Activated T-cell treated with anti-CD3 and anti-CD28 coated beads, Interleukin-2, amount 50 U/mL, for 24 hours (primary cell): ENCODE measurements around the gene C1orf141.

Source experiments
- DNase-seq: peaks from one replicate; pipeline ENCODE4 v3.0.0-alpha.2; 2020
- H3K27ac Mint-ChIP-seq: 2 replicates; pipeline ENCODE4 v1.8.0; 2020; ENCODE audit warnings: mild to moderate bottlenecking, mixed read lengths
- H3K27me3 Mint-ChIP-seq: 2 replicates; pipeline ENCODE4 v1.8.0; 2020; ENCODE audit warnings: mixed read lengths
- H3K36me3 Mint-ChIP-seq: 2 replicates; pipeline ENCODE4 v1.8.0; 2020; ENCODE audit warnings: low read depth, mixed read lengths
- H3K4me1 Mint-ChIP-seq: 2 replicates; pipeline ENCODE4 v1.8.0; 2020; ENCODE audit warnings: low read depth, mixed read lengths
- H3K4me3 Mint-ChIP-seq: 2 replicates; pipeline ENCODE4 v1.8.0; 2020; ENCODE audit warnings: mild to moderate bottlenecking, moderate library complexity, mixed read lengths
- H3K9me3 Mint-ChIP-seq: 2 replicates; pipeline ENCODE4 v1.8.0; 2020; ENCODE audit warnings: mixed read lengths

Gene C1orf141

DNA sequence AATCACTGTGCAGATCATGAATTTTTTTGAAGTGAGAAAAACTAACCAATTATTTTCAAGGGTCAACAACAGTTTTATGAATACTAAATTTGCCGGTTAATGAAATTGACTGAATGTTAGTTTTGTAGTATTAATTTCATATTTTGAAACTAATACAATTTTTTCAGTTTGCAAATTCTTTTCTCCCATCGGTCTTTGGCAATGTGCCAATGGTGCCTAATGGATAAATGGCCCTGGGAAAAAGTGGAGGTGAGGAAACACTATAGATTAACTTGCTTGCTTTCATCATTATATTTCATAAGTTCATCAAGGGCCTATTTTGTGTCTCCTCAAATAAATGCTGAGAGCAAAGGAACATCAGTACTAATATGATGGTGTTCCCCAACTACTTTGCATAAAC lies 4.1 kb downstream of the C1orf141 start:
- H3K4me1 Mint-ChIP-seq, result peaks cover 21% of the 10 kb centered on the region
- no peak overlapping the region for H3K4me3 Mint-ChIP-seq
- no peak overlapping the region for H3K27ac Mint-ChIP-seq
- H3K9me3 Mint-ChIP-seq, result no peaks in the 10 kb centered on the region
- peaks cover 7% of the 10 kb centered on the region for H3K27me3 Mint-ChIP-seq
- no peak for DNase-seq
- no peaks in the 10 kb centered on the region for H3K36me3 Mint-ChIP-seq

- Mint-ChIP-seq H3K36me3 (no peaks in the 10 kb centered on the region), H3K27me3 (no peaks in the 10 kb centered on the region), H3K9me3 (no peaks in the 10 kb centered on the region), H3K4me3 (no peak overlapping the region), H3K4me1 (peaks cover 9% of the 10 kb centered on the region), H3K27ac (no peak overlapping the region)
- no peak for DNase-seq
These were observed 7.8 kb downstream of the C1orf141 start for GRCh38 chr1:67126974-67127373.

GRCh38 chr1:67126111-67126746 lies 8.5 kb downstream of the C1orf141 start:
- no peak for DNase-seq
- Mint-ChIP-seq H3K36me3 (no peaks in the 10 kb centered on the region), H3K4me1 (peaks cover 9% of the 10 kb centered on the region), H3K9me3 (no peaks in the 10 kb centered on the region), H3K4me3 (no peak overlapping the region), H3K27ac (no peak overlapping the region), H3K27me3 (no peaks in the 10 kb centered on the region)

- H3K27me3 Mint-ChIP-seq, result no peaks in the 10 kb centered on the region
- no peak overlapping the region for H3K27ac Mint-ChIP-seq
- peaks cover 9% of the 10 kb centered on the region for H3K4me1 Mint-ChIP-seq
- H3K4me3 Mint-ChIP-seq, result no peak overlapping the region
- DNase-seq, result no peak
- no peaks in the 10 kb centered on the region for H3K9me3 Mint-ChIP-seq
- no peaks in the 10 kb centered on the region for H3K36me3 Mint-ChIP-seq
These were observed 10.3 kb downstream of the C1orf141 start for GRCh38 chr1:67124455-67124854.

- Mint-ChIP-seq H3K4me1 (peaks cover 11% of the 10 kb centered on the region), H3K36me3 (no peaks in the 10 kb centered on the region), H3K9me3 (no peaks in the 10 kb centered on the region), H3K27me3 (no peaks in the 10 kb centered on the region), H3K4me3 (no peak overlapping the region), H3K27ac (no peak overlapping the region)
- no peak for DNase-seq
These were observed 13.7 kb downstream of the C1orf141 start for GRCh38 chr1:67120855-67121619.

- H3K27me3 Mint-ChIP-seq, result no peaks in the 10 kb centered on the region
- H3K27ac Mint-ChIP-seq, result no peak overlapping the region
- no peaks in the 10 kb centered on the region for H3K36me3 Mint-ChIP-seq
These were observed 16.1 kb downstream of the C1orf141 start for GRCh38 chr1:67118646-67119045.

GRCh38 chr1:67118191-67118590 lies 16.6 kb downstream of the C1orf141 start:
- no peak for DNase-seq
- no peaks in the 10 kb centered on the region for H3K27me3 Mint-ChIP-seq
- H3K4me1 Mint-ChIP-seq, result peaks cover 6% of the 10 kb centered on the region
- H3K36me3 Mint-ChIP-seq, result no peaks in the 10 kb centered on the region
- no peak overlapping the region for H3K27ac Mint-ChIP-seq
- no peak overlapping the region for H3K4me3 Mint-ChIP-seq
- H3K9me3 Mint-ChIP-seq, result peaks cover 6% of the 10 kb centered on the region

More at GRCh38 chr1:67118646-67119045, 16.1 kb downstream of the C1orf141 start:
- Mint-ChIP-seq H3K4me1 (peaks cover 6% of the 10 kb centered on the region), H3K9me3 (peaks cover 6% of the 10 kb centered on the region), H3K4me3 (no peak overlapping the region)
- DNase-seq, result no peak

DNA sequence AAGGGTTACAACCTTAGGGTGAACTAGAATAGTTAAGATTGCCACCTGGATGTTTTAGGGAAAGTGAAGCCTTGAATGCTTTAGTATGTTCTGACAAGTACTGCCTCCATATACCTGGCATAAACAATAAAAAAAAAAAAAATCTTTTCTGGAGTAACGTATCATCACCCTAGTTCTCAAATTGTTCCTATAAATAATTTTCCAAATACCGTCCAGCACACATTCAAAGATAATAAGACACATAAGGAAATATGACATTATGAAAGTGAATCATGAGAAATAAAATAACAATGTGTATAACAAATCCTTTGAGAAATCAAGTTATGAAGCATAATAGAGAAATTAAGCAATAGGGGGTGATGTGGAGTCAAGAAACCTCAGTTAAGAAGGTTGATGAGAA lies 20.6 kb downstream of the C1orf141 start:
- no peak for DNase-seq
- no peak overlapping the region for H3K4me3 Mint-ChIP-seq
- no peak overlapping the region for H3K27ac Mint-ChIP-seq
- H3K4me1 Mint-ChIP-seq, result peaks cover 6% of the 10 kb centered on the region
- no peaks in the 10 kb centered on the region for H3K27me3 Mint-ChIP-seq
- H3K36me3 Mint-ChIP-seq, result no peaks in the 10 kb centered on the region
- H3K9me3 Mint-ChIP-seq, result peaks cover 6% of the 10 kb centered on the region

GRCh38 chr1:67110352-67110751 lies 24.4 kb downstream of the C1orf141 start:
- H3K36me3 Mint-ChIP-seq, result no peaks in the 10 kb centered on the region
- H3K9me3 Mint-ChIP-seq, result peaks cover 6% of the 10 kb centered on the region
- H3K27ac Mint-ChIP-seq, result no peak overlapping the region
- no peak overlapping the region for H3K4me3 Mint-ChIP-seq
- H3K4me1 Mint-ChIP-seq, result no peaks in the 10 kb centered on the region
- no peak for DNase-seq
- no peaks in the 10 kb centered on the region for H3K27me3 Mint-ChIP-seq

DNA sequence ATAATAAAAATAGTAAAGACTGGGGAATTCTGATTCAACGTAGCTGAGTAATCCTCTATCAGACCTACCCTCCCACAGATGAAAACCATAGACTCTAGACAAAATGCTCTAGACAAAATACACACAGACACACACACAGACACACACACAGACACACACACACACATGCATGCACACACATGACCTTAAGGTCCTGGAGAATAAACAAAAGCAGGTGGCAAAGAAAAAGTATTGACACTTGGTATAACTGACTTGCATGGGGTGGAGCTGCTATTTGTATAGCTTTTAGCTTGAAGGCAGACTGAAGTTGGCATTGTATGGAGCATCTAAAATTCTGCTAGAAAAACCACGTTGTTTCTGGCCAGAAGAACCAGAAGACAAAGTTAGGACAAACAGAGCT lies 29.3 kb downstream of the C1orf141 start:
- no peak for DNase-seq
- Mint-ChIP-seq H3K4me3 (no peak overlapping the region), H3K36me3 (no peaks in the 10 kb centered on the region), H3K27me3 (no peaks in the 10 kb centered on the region), H3K9me3 (no peaks in the 10 kb centered on the region), H3K4me1 (no peaks in the 10 kb centered on the region), H3K27ac (no peak overlapping the region)

DNA sequence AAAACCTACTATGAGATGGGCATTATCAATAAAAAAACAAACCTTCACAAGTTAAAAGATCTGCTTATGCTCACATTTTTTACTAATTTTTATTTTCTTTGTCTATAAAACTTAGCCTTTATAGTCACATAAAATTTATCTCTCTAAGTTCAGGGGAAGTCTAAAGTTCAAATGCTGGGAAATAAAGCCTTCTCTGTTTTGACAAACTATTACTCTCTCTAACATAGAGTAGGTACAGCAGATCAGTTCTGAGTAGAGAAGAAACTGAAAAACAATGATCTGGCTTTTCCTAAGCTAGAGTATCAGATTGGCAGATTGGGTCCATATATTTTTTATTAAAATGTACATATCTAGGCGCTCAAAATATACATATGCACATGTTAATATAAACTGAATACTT lies 31.2 kb downstream of the C1orf141 start:
- Mint-ChIP-seq H3K4me1 (no peaks in the 10 kb centered on the region), H3K27ac (no peak overlapping the region), H3K36me3 (no peaks in the 10 kb centered on the region), H3K9me3 (no peaks in the 10 kb centered on the region), H3K27me3 (no peaks in the 10 kb centered on the region), H3K4me3 (no peak overlapping the region)
- DNase-seq, result no peak

DNA sequence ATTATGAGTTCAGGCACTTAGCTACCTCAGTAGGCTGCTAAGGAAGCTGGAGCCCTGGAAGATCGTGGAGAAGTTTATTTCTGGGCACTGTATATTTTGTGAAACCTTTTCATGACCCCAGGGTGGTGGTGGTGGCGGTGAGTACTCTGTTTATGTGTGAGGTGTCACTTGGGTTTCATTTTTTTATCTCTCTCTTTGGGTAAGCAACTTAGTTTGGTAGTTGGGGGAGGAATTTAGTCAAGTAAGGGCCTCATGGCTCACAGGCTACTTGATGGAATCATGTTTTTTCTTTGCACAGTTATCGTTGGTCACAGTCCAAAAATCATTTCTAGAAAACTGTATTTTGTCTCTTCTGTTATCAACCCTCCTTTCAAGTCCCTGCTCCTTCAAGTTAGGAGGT lies 33.9 kb downstream of the C1orf141 start:
- DNase-seq, result no peak
- Mint-ChIP-seq H3K36me3 (no peaks in the 10 kb centered on the region), H3K4me3 (no peak overlapping the region), H3K4me1 (no peaks in the 10 kb centered on the region), H3K27ac (no peak overlapping the region), H3K9me3 (no peaks in the 10 kb centered on the region), H3K27me3 (no peaks in the 10 kb centered on the region)

GRCh38 chr1:67097305-67097704 lies 37.5 kb downstream of the C1orf141 start:
- Mint-ChIP-seq H3K4me3 (no peak overlapping the region), H3K4me1 (no peaks in the 10 kb centered on the region), H3K9me3 (no peaks in the 10 kb centered on the region), H3K27me3 (peaks cover 6% of the 10 kb centered on the region), H3K27ac (no peak overlapping the region), H3K36me3 (no peaks in the 10 kb centered on the region)
- DNase-seq, result no peak

DNA sequence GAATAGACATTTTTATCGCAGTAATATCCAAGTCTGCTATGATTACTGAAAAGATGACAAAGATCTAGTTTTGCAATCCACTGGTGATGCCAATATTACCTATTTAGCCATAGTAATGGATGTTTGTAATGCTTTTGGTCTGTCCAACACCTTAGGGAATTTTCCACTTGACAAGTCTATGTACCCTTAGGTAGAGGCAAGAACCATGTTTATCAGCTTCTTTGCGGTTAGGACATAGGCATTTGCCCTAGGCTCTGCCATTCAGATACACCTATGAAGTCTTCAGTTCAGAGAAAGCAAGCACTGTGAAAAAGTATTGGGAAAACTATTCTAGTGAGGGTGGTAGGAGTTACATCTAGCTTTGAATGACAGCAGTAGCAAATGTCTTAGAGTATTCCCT lies 40.6 kb downstream of the C1orf141 start:
- Mint-ChIP-seq H3K9me3 (no peaks in the 10 kb centered on the region), H3K27ac (no peak overlapping the region), H3K36me3 (no peaks in the 10 kb centered on the region), H3K4me1 (no peaks in the 10 kb centered on the region), H3K4me3 (no peak overlapping the region), H3K27me3 (peaks cover 6% of the 10 kb centered on the region)
- DNase-seq, result no peak

DNA sequence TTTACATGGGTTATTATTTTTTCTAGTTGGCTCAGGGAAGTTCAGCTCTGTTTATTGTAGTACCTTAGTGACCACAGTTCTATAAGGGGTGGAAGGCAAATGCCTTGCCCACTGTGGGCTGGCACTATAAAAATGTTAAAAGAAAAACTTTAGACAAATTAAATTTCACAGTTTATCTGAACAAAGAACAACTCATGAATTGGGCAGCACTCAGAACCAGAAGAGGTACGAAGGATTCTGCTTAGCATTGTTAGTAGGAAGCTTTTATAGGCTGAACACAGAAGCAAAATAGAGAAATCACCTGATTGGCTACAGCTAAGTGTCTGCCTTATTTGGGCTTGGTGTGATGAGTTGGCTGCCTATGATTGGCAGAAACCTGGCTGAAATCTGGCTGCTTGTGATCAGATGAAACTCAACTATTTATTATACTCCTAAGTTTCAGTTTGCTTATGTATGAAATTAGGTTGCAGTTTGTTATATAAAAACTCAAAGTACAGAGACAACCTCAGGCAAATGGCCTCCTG lies 45.0 kb downstream of the C1orf141 start:
- Mint-ChIP-seq H3K4me1 (no peaks in the 10 kb centered on the region), H3K27me3 (peaks cover 3% of the 10 kb centered on the region), H3K36me3 (no peaks in the 10 kb centered on the region), H3K4me3 (no peak overlapping the region), H3K9me3 (no peaks in the 10 kb centered on the region), H3K27ac (no peak overlapping the region)
- DNase-seq, result no peak
